Measurements from ENCODE around the gene SIN3B.

Gene SIN3B

DNA sequence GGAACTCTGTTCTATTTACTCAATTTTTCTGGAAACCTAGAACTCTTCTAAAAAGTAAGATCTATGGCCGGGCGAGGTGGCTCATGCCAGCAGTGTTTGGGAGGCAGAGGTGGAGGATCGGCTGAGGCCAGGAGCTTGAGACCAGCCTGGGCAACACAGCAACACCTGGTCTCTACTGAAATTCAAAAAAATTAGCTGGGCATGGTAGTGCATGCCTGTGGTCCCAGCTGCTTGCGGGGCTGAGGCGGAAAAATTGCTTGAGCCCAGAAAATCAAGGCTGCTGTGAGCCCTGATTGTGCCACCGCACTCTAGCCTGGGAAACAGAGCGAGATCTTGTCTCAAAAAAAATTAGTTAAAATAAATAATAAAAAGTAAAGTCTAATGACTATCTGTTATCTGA lies 88.2 kb downstream of the SIN3B start:
- no peak for DNase-seq

DNA sequence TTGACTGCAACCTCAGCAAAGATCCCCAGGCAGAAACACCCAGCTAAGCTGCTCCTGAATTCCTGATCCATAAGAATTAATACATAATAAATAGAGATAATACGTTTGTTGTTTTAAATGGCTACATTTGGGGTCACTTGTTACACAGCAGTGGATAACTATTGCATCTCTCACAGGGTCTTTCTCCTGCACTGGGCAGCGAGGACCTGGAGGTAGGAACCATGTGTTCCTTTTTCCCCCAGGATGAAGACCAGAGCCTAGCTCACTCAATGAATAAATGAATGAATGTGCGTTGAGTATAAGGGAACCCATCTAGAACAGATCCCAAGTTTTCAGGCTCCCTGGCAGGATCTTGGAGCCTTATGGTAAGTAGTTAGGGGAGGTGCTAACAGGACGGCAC lies 90.3 kb downstream of the SIN3B start:
- DNase-seq, result no peak

DNA sequence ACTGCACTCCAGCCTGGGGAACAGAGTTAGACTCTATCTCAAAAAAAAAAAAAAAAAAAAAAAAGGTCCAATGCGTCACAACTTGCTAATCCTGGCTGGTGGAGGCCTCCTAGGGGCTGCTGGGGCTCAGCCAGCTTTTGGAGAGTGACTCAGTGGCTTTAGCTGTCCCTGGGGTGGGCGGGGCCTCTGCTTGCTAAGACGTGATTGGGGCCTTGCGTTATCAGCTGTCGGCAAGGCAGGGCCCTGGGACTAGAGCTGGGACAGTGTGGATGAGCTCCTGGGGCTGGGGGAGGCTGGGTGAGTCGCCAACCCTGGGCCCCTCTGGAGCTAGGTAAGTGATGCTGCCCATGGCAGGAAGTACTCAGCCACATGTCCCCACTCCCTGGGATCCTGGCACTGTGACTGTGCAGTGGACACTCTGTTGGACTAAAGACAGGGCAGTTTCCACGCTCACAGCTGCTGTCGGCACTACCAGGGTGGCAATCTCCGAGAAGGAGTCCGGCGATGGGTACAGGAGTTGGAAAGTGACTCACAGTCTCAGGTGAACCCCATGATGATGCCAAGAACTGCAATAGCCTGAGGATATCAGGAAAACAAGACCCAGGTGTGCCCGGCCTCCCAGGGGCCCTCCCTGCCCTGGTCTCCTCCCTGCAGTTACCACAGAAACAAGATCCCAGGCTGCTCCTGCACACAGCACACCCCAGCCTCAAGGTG lies 91.8 kb downstream of the SIN3B start:
- DNase-seq, result no peak

DNA sequence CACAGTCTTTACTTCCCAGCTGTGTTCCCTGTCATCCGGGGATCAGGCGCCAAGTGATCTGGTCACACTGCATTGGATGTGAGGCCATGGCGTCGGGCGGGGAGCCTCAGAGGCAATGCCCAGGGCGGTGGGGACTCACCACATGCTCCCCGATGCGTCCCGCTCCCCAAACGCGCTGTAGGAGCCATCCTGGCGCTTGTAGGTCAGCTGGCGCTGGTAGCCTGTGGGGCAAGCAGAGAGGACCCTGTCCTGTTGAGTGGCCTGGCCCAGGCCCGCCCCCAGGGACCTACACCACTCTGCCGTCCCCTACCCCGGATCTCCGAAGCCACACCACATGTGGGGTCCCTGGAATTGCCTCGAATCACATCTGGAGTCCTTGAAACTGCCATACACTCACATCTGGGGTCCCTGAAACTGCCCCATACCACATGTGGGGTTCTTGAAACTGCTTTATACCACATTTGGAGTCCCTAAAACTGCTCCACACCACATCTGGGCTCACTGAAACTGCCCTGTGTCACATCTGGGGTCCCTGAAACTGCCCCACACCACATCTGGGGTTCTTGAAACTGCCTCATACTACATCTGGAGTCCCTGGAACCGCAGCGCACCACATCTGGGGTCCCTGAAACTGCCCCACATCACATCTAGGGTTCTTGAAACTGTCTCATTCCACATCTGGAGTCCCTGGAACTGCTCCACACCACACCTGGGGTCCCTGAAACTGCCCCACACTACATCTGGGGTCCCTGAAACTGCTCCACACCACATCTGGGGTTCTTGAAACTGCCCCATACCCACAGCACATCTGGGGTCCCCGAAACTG lies 92.8 kb downstream of the SIN3B start:
- DNase-seq, result no peak

DNA sequence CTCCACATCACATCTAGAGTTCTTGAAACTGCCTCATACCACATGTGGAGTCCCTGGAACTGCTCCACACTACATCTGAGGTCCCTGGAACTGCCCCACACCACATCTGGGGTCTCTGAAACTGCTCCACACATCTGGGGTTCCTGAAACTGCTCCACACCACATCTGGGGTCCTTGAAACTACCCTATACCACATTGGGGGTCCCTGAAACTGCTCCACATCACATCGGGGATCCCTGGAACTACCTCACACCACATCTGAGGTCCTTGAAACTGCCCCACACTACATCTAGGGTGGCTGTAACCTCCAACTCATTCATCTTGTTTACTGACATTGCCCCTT lies 93.4 kb downstream of the SIN3B start:
- no peak for DNase-seq

DNA sequence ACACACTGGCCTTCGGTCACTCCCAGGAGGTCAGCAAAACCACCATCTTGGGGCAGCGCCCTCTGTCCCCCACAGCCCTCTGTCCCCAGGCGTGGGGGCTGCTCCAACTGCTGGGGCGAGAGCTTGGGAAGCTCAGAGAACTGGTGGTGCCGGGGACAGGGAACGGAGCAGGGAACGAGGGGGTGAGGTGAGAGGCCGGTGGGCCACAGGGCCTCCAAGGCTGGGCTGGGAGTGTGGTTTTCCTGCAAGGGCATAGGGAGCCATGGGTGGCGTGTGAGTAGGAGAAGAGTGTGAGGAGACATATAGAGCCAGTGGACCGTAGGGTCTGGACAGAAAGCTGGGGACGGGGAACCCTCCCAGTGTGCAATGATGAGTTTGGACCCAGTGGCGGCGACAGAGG lies 93.8 kb downstream of the SIN3B start:
- no peak for DNase-seq

DNA sequence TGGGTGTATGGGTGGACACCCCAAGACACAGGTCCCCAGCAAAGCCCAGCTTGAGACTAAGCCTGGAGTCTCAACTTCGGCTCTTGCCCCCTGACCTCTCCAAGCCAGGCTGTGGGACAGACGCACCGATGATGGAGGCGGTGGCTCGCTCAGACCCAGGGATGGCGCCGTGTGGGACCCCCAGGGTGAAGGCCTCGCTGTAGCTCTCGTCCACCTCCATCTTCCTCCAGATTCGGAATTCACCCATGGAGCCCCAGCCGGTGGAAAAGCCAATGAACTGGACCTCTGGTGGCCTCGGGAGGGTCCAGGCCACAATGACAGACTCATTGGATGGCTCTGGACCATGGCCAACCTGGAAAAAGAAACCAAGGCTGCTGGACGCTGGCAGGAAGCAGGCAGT lies 98.7 kb downstream of the SIN3B start:
- DNase-seq, result no peak

DNA sequence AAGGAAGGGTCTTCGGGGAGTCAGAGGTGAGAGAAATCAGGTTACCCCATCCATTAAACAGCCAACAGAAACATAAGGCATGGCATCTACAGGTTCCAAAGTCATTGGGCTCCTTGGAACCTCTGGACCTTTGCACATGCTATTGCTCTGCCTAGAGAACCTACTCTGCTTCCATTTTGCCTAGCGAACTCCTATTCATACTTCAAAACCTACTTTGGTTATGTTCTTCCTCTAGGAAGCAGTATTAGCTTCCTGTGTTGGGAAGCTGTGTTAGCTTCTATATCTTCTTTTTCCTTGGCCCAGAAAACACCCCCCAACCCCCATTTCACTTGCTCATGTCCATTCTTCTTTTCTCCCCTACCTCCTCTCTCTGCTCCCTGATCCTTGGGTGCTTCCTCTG lies 99.2 kb downstream of the SIN3B start:
- no peak for DNase-seq

DNA sequence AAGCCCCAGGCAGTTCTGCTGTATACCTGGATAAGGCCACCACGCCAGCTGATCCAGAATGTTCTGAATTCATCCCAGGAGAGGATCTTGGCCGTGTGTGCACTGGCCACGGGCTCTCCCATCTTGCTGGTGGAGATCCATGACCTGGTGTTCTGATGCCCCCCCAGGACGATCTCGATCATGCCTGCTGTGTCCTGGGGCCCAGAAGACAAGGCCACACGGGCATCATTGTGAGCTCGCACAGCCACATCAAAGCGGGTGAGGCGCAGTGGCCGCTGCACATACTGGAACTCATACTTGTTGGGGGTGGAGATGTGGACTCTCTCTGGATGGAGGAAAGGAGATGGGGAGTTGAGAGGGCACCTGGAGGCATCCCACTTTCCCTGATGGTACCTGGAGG lies 99.7 kb downstream of the SIN3B start:
- DNase-seq, result no peak
